Parathyroid adenoma (tissue), 2 donors: Measurements from ENCODE around the gene RPH3AL.

Experiments used
- H2AFZ ChIP-seq: fragments of 300-600 bp; sonication (generic); one replicate; pipeline ENCODE4 v1.7.0; 2017; ENCODE audit warnings: antibody characterized with exemption, mild to moderate bottlenecking
- H3K27ac ChIP-seq: fragments of 300-600 bp; sonication (generic); one replicate; pipeline ENCODE4 v1.7.0; 2017
- H3K27me3 ChIP-seq: fragments of 300-600 bp; sonication (generic); one replicate; pipeline ENCODE4 v1.7.0; 2017; ENCODE audit warnings: low read length; ENCODE audit not compliant: control insufficient read depth, insufficient read depth
- H3K36me3 ChIP-seq: fragments of 300-600 bp; sonication (generic); one replicate; pipeline ENCODE4 v1.7.0; 2017; ENCODE audit warnings: low read length; ENCODE audit not compliant: control insufficient read depth, insufficient read depth
- H3K4me1 ChIP-seq: fragments of 300-600 bp; sonication (generic); one replicate; pipeline ENCODE4 v1.7.0; 2017; ENCODE audit warnings: control low read depth
- H3K4me2 ChIP-seq: fragments of 300-600 bp; sonication (generic); one replicate; pipeline ENCODE4 v1.7.0; 2017; ENCODE audit warnings: low read length
- H3K4me3 ChIP-seq: fragments of 300-600 bp; sonication (generic); one replicate; pipeline ENCODE4 v1.7.0; 2017; ENCODE audit warnings: low read depth, low read length
- H3K79me2 ChIP-seq: fragments of 300-600 bp; sonication (generic); one replicate; pipeline ENCODE4 v1.7.0; 2017; ENCODE audit warnings: control low read depth
- H3K9ac ChIP-seq: fragments of 300-600 bp; sonication (generic); one replicate; pipeline ENCODE4 v1.7.0; 2017; ENCODE audit warnings: mild to moderate bottlenecking
- H3K9me3 ChIP-seq: fragments of 300-600 bp; sonication (generic); one replicate; pipeline ENCODE4 v1.7.0; 2017; ENCODE audit warnings: low read length; ENCODE audit not compliant: control insufficient read depth
- CTCF ChIP-seq: fragments of 300-600 bp; sonication (generic); IDR thresholded peaks from one replicate; pipeline ENCODE4 v1.7.0; 2017; ENCODE audit warnings: antibody characterized with exemption, mild to moderate bottlenecking
- donor health status: primary hyperparathyroidism.

Gene RPH3AL

GRCh38 chr17:364308-364707 is 11.7 kb upstream of the RPH3AL start:
- Histone ChIP-seq H3K9ac (no peak overlapping the region), H3K4me1 (no peaks in the 10 kb centered on the region), H3K27me3 (no peaks in the 10 kb centered on the region), H3K27ac (no peak overlapping the region), H2AFZ (no peak overlapping the region), H3K4me3 (no peak overlapping the region), H3K79me2 (peaks cover 3% of the 10 kb centered on the region), H3K36me3 (no peaks in the 10 kb centered on the region), H3K9me3 (no peaks in the 10 kb centered on the region), H3K4me2 (no peak overlapping the region)
- TF ChIP-seq CTCF: no peak

DNA sequence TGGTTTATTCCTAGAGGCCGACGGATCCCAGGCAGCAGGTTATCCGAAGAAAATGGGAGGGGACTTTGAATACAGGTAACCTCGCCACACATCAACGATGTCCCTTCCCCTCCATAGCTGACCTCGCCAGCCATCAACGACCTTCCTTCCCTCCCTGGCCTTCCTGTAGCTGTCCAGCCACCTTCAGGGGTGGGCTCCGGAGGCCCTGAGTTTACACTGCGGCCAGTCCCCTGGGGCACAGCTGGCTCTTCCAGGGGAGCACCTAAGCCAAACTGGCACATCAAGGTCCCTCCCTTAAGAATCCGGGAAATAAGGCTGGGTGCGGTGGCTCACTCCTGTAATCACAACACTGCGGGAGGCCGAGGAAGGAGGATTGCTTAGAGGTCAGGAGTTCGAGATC is 10.1 kb upstream of the RPH3AL start:
- Histone ChIP-seq H3K4me2 (no peak overlapping the region), H3K79me2 (peaks cover 3% of the 10 kb centered on the region), H3K9me3 (no peaks in the 10 kb centered on the region), H3K9ac (no peak overlapping the region), H3K4me3 (no peak overlapping the region), H3K27ac (no peak overlapping the region), H3K27me3 (no peaks in the 10 kb centered on the region), H3K36me3 (no peaks in the 10 kb centered on the region), H2AFZ (no peak overlapping the region), H3K4me1 (no peaks in the 10 kb centered on the region)
- no peak for TF ChIP-seq CTCF

- Histone ChIP-seq H3K4me1 (no peaks in the 10 kb centered on the region), H3K4me2 (no peak overlapping the region), H3K9ac (no peak overlapping the region), H3K4me3 (no peak overlapping the region), H3K9me3 (no peaks in the 10 kb centered on the region), H3K27ac (no peak overlapping the region), H3K36me3 (no peaks in the 10 kb centered on the region), H2AFZ (no peak overlapping the region), H3K27me3 (no peaks in the 10 kb centered on the region), H3K79me2 (no peaks in the 10 kb centered on the region)
- no peak for TF ChIP-seq CTCF
These were observed 7.6 kb upstream of the RPH3AL start for GRCh38 chr17:360092-360750.

GRCh38 chr17:358491-359151 is 6.0 kb upstream of the RPH3AL start:
- Histone ChIP-seq H2AFZ (no peak overlapping the region), H3K4me2 (no peak overlapping the region), H3K79me2 (no peaks in the 10 kb centered on the region), H3K4me3 (no peak overlapping the region), H3K36me3 (no peaks in the 10 kb centered on the region), H3K9ac (no peak overlapping the region), H3K27me3 (no peaks in the 10 kb centered on the region), H3K27ac (no peak overlapping the region), H3K4me1 (no peaks in the 10 kb centered on the region), H3K9me3 (no peaks in the 10 kb centered on the region)
- no peak for TF ChIP-seq CTCF

- Histone ChIP-seq H3K9ac (no peak overlapping the region), H3K27ac (no peak overlapping the region), H3K79me2 (no peaks in the 10 kb centered on the region), H2AFZ (no peak overlapping the region), H3K4me2 (no peak overlapping the region), H3K4me3 (no peak overlapping the region), H3K36me3 (no peaks in the 10 kb centered on the region), H3K4me1 (no peaks in the 10 kb centered on the region), H3K9me3 (no peaks in the 10 kb centered on the region), H3K27me3 (no peaks in the 10 kb centered on the region)
- no peak for TF ChIP-seq CTCF
These were observed 5.0 kb upstream of the RPH3AL start for GRCh38 chr17:357644-358043.
